ENCODE data around the gene PRICKLE2. TPM values are rescaled to one million over a fixed set of nuclear protein-coding genes. Genes with fewer than 3 reads are reported as not detected.
A peak's percentile ranks its signal among the peaks of the same experiment; 100 is the strongest.

PRICKLE2 gene
- total and polyA plus RNA-seq, 4 donors: 0.89 to 8.0 (median 3.2) TPM

DNA sequence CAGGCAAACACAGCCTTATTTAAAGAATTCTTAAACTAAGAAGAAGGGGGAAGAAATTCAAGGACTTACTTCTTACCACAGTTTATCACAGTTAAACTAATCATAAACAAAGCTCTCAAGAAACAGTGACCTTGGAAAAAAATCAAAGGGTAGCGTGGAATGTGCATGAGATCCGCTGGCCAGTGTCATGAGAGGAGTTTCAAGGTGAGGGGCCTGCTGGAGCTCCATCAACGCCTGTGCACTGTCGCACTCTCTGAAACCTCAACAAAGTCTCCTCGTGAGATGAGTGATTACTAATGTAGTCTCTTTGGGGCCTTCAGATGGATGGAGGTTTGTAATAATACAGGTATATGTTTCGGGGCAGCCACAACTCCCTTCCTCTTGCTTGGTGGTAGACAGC lies 28.4 kb upstream of the PRICKLE2 start (continued):
- TF ChIP-seq, protein P1, sequence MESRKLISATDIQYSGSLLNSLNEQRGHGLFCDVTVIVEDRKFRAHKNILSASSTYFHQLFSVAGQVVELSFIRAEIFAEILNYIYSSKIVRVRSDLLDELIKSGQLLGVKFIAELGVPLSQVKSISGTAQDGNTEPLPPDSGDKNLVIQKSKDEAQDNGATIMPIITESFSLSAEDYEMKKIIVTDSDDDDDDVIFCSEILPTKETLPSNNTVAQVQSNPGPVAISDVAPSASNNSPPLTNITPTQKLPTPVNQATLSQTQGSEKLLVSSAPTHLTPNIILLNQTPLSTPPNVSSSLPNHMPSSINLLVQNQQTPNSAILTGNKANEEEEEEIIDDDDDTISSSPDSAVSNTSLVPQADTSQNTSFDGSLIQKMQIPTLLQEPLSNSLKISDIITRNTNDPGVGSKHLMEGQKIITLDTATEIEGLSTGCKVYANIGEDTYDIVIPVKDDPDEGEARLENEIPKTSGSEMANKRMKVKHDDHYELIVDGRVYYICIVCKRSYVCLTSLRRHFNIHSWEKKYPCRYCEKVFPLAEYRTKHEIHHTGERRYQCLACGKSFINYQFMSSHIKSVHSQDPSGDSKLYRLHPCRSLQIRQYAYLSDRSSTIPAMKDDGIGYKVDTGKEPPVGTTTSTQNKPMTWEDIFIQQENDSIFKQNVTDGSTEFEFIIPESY (IDR thresholded peaks at IDR 0.05): no peak
- TF ChIP-seq RXRA (IDR thresholded peaks at IDR 0.05) (no peak), EGR1 (IDR thresholded peaks at IDR 0.05; ENCODE audit: low read depth in 2 of 2) (no peak)
- TF ChIP-seq, protein P2, sequence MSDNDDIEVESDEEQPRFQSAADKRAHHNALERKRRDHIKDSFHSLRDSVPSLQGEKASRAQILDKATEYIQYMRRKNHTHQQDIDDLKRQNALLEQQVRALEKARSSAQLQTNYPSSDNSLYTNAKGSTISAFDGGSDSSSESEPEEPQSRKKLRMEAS (IDR thresholded peaks at IDR 0.05): no peak

DNA sequence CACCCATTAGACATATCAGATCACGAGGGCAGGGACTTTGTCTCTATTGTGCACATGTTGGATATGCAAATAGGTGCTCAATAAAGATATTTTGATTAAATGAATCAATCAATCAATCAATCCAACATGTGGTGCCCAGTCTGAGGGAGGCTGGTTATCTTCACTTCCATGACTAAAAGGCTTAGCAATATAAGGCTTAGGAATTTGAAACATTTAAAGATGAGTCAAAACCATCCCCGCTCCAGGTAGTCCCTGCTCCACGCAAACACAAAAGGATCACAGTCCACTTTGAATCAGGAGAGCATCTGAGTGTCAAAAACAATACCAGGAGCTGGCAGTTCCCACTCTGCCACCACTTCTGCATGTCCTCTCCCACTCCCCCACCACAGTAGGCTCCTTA lies 25.8 kb upstream of the PRICKLE2 start:
- DNase-seq (ENCODE audit: low spot score): no peak
- H3K9ac ChIP-seq (ENCODE audit: low read depth in 1 of 2, low read length in 2 of 2): no peak overlapping the region
- peaks cover 0 to 6% (median 4%) of the 10 kb centered on the region in 4 donors for H3K4me1 ChIP-seq (ENCODE audit: control insufficient read depth in 4 of 4, insufficient read depth in 4 of 4, low read length in 3 of 4)
- H3K36me3 ChIP-seq (ENCODE audit: control insufficient read depth in 4 of 4, insufficient read depth in 3 of 4, low read depth in 1 of 4, low read length in 3 of 4): no peaks in the 10 kb centered on the region
- H3K27me3 ChIP-seq (ENCODE audit: control insufficient read depth in 4 of 4, insufficient read depth in 4 of 4, low read length in 3 of 4): no peaks in the 10 kb centered on the region
- TF ChIP-seq, protein P3, sequence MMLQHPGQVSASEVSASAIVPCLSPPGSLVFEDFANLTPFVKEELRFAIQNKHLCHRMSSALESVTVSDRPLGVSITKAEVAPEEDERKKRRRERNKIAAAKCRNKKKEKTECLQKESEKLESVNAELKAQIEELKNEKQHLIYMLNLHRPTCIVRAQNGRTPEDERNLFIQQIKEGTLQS (IDR thresholded peaks at IDR 0.05): no peak
- TF ChIP-seq EGR1 (IDR thresholded peaks at IDR 0.05; ENCODE audit: low read depth in 2 of 2): no peak
- TF ChIP-seq, protein P2 (IDR thresholded peaks at IDR 0.05): no peak
- peak in 1 of 2 donors; percentile 8 for TF ChIP-seq HNF4A (conservative IDR thresholded peaks at IDR 0.05)
- TF ChIP-seq, protein P4, sequence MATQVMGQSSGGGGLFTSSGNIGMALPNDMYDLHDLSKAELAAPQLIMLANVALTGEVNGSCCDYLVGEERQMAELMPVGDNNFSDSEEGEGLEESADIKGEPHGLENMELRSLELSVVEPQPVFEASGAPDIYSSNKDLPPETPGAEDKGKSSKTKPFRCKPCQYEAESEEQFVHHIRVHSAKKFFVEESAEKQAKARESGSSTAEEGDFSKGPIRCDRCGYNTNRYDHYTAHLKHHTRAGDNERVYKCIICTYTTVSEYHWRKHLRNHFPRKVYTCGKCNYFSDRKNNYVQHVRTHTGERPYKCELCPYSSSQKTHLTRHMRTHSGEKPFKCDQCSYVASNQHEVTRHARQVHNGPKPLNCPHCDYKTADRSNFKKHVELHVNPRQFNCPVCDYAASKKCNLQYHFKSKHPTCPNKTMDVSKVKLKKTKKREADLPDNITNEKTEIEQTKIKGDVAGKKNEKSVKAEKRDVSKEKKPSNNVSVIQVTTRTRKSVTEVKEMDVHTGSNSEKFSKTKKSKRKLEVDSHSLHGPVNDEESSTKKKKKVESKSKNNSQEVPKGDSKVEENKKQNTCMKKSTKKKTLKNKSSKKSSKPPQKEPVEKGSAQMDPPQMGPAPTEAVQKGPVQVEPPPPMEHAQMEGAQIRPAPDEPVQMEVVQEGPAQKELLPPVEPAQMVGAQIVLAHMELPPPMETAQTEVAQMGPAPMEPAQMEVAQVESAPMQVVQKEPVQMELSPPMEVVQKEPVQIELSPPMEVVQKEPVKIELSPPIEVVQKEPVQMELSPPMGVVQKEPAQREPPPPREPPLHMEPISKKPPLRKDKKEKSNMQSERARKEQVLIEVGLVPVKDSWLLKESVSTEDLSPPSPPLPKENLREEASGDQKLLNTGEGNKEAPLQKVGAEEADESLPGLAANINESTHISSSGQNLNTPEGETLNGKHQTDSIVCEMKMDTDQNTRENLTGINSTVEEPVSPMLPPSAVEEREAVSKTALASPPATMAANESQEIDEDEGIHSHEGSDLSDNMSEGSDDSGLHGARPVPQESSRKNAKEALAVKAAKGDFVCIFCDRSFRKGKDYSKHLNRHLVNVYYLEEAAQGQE (IDR thresholded peaks at IDR 0.05): no peak
- H3K9me3 ChIP-seq (ENCODE audit: control insufficient read depth in 4 of 4, low read length in 3 of 4): peaks cover 0 to 1% (median 0%) of the 10 kb centered on the region in 4 donors
- no peak overlapping the region for H3K4me3 ChIP-seq (ENCODE audit: low read depth in 1 of 3, low read length in 3 of 3)
- WGBS: 89% methylated on average over 3 of the region's 3 CpGs
- H3K27ac ChIP-seq (ENCODE audit: low read depth in 1 of 2, low read length in 2 of 2): no peak overlapping the region

DNA sequence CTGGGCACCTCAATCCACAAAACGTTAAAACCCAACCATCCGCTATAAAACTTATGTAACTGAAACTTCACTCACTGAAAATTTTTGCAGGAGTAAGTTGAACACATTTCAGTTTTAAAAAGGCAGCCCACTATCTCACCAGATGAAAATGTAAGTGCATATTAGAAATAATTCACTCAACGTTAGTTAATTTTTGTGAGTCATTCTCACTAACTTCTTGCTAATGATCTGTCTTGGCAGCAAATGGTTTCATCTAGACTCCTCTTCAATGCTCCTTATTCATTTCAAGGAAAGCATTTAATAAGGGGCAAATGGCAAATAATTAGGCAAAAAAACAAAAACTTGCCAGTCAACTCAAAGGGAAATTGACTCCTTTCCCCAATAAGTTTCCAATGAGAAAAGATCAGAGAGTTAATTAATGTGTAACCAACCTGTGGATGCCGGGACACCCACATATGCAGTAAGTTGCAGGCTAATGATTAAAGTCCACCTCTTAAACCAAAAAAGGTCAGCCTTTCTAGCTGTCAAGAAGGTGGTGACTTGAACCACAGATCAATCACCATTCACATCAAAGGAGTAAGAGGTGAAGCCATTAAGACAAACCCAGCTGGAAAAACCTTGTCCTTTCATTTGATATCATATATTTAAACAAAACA lies 22.9 kb upstream of the PRICKLE2 start:
- Histone ChIP-seq H3K4me3 (ENCODE audit: low read depth in 1 of 3, low read length in 3 of 3) (no peak overlapping the region), H3K4me1 (ENCODE audit: control insufficient read depth in 4 of 4, insufficient read depth in 4 of 4, low read length in 3 of 4) (peaks cover 0 to 6% (median 4%) of the 10 kb centered on the region in 4 donors), H3K27ac (ENCODE audit: low read depth in 1 of 2, low read length in 2 of 2) (no peak overlapping the region), H3K36me3 (ENCODE audit: control insufficient read depth in 4 of 4, insufficient read depth in 3 of 4, low read depth in 1 of 4, low read length in 3 of 4) (no peaks in the 10 kb centered on the region), H3K27me3 (ENCODE audit: control insufficient read depth in 4 of 4, insufficient read depth in 4 of 4, low read length in 3 of 4) (no peaks in the 10 kb centered on the region), H3K9me3 (ENCODE audit: control insufficient read depth in 4 of 4, low read length in 3 of 4) (peaks cover 0 to 1% (median 0%) of the 10 kb centered on the region in 4 donors), H3K9ac (ENCODE audit: low read depth in 1 of 2, low read length in 2 of 2) (no peak overlapping the region)
- DNase-seq (ENCODE audit: low spot score): no peak
- 63% methylated on average over 4 of the region's 4 CpGs for WGBS
- no peak for TF ChIP-seq NR2F2 (IDR thresholded peaks at IDR 0.05)
- TF ChIP-seq, protein P5, sequence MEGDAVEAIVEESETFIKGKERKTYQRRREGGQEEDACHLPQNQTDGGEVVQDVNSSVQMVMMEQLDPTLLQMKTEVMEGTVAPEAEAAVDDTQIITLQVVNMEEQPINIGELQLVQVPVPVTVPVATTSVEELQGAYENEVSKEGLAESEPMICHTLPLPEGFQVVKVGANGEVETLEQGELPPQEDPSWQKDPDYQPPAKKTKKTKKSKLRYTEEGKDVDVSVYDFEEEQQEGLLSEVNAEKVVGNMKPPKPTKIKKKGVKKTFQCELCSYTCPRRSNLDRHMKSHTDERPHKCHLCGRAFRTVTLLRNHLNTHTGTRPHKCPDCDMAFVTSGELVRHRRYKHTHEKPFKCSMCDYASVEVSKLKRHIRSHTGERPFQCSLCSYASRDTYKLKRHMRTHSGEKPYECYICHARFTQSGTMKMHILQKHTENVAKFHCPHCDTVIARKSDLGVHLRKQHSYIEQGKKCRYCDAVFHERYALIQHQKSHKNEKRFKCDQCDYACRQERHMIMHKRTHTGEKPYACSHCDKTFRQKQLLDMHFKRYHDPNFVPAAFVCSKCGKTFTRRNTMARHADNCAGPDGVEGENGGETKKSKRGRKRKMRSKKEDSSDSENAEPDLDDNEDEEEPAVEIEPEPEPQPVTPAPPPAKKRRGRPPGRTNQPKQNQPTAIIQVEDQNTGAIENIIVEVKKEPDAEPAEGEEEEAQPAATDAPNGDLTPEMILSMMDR (IDR thresholded peaks at IDR 0.05; ENCODE audit: low read depth, low read length, missing input control): no peak
- peak; percentile 87 for TF ChIP-seq HNF4A (conservative IDR thresholded peaks at IDR 0.05)
- peak; percentile 19 to 23 for TF ChIP-seq RAD21 (IDR thresholded peaks at IDR 0.05)
- TF ChIP-seq GABPA (IDR thresholded peaks at IDR 0.05 in 1 of 2, conservative IDR thresholded peaks at IDR 0.05 in 1 of 2): no peak
- peak; percentile 50 for TF ChIP-seq HNF4G (IDR thresholded peaks at IDR 0.05)
- no peak for TF ChIP-seq EGR1 (IDR thresholded peaks at IDR 0.05; ENCODE audit: low read depth in 2 of 2)
- TF ChIP-seq, protein P3 (IDR thresholded peaks at IDR 0.05): no peak
- no peak for TF ChIP-seq FOXA2 (IDR thresholded peaks at IDR 0.05)
- TF ChIP-seq, protein P1 (IDR thresholded peaks at IDR 0.05): no peak
- peak in 1 of 2 donors; percentile 9 for TF ChIP-seq JUND (IDR thresholded peaks at IDR 0.05)
- TF ChIP-seq YY1 (IDR thresholded peaks at IDR 0.05): peak; percentile 45
- no peak for TF ChIP-seq FOXA1 (IDR thresholded peaks at IDR 0.05)
- TF ChIP-seq RXRA (IDR thresholded peaks at IDR 0.05): peak; percentile 45 to 61

Measured in liver (tissue), 9 donors.